Right atrium auricular region (tissue), 2 donors: ENCODE measurements around the gene ARHGEF12. TPM values are rescaled to one million over a fixed set of nuclear protein-coding genes. Genes with fewer than 3 reads are reported as not detected.
A peak's percentile ranks its signal among the peaks of the same experiment; 100 is the strongest.

Experiments
- DNase-seq: peaks from one replicate; pipeline ENCODE4 v3.0.0-alpha.2; 2019; ENCODE audit warnings: low spot score
- H3K27ac ChIP-seq, 2 donors: fragments of 200-600 bp; sonication (generic); 1 replicate in 1 of 2; 2 replicates in 1 of 2; pipeline ENCODE4 v1.5.1; 2016 to 2019
- H3K27me3 ChIP-seq, 2 donors: fragments of 200-600 bp; sonication (generic); one replicate each; pipeline versions ENCODE4 v1.5.1 to v1.6.0; 2017 to 2019
- H3K36me3 ChIP-seq: fragments of 200-600 bp; sonication (generic); one replicate; pipeline ENCODE4 v1.5.1; 2016
- H3K4me1 ChIP-seq, 2 donors: fragments of 200-600 bp; sonication (generic); one replicate each; pipeline versions ENCODE4 v1.5.1 to v1.6.0; 2017 to 2019
- H3K4me3 ChIP-seq, 2 donors: fragments of 200-600 bp; sonication (generic); 1 replicate in 1 of 2; 2 replicates in 1 of 2; pipeline ENCODE4 v1.5.1; 2017 to 2019; ENCODE audit warnings: mild to moderate bottlenecking in 1 of 2, moderate library complexity in 1 of 2
- H3K9me3 ChIP-seq, 2 donors: fragments of 200-600 bp; sonication (generic); one replicate each; pipeline ENCODE4 v1.5.1; 2019
- total RNA-seq, 2 donors: library from RNA; depleted of rRNA; stranded (reverse); fragments of >200 nt; gene quantifications; one replicate each; pipeline ENCODE4 v1.1.0, GENCODE V29; 2016
- TF ChIP-seq, protein P1 (sequence below), 2 donors: fragments of 200-600 bp; sonication (generic); IDR thresholded peaks; one replicate each; pipeline ENCODE4 v1.5.1; 2019; ENCODE audit warnings: antibody characterized with exemption in 2 of 2

Gene ARHGEF12
- total RNA-seq, 2 donors from 2014 or later = 84.0 to 87.2 TPM

DNA sequence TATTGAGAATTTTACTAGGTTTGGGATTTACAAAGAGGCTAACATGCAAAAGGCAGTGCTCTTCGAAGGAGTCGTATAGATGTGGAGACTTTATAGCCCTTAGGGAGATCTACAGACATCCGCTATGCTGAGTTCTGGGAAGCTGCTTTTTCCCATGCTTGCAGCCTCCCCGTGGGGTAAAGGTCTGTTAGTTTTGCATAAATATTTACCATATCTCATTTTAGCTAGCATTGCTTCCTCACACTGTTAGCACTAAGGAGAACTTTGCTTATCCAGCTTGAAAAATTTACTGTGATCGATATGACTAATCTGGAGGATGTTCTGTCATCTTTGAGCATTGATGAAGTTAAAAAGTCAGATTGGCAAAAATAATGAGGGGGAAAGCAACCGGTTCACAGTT lies 18.6 kb downstream of the ARHGEF12 start:
- peaks cover 0 to 29% of the 10 kb centered on the region in 2 donors for H3K4me1 ChIP-seq
- TF ChIP-seq, protein P1, sequence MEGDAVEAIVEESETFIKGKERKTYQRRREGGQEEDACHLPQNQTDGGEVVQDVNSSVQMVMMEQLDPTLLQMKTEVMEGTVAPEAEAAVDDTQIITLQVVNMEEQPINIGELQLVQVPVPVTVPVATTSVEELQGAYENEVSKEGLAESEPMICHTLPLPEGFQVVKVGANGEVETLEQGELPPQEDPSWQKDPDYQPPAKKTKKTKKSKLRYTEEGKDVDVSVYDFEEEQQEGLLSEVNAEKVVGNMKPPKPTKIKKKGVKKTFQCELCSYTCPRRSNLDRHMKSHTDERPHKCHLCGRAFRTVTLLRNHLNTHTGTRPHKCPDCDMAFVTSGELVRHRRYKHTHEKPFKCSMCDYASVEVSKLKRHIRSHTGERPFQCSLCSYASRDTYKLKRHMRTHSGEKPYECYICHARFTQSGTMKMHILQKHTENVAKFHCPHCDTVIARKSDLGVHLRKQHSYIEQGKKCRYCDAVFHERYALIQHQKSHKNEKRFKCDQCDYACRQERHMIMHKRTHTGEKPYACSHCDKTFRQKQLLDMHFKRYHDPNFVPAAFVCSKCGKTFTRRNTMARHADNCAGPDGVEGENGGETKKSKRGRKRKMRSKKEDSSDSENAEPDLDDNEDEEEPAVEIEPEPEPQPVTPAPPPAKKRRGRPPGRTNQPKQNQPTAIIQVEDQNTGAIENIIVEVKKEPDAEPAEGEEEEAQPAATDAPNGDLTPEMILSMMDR (IDR thresholded peaks at IDR 0.05) = no peak

DNA sequence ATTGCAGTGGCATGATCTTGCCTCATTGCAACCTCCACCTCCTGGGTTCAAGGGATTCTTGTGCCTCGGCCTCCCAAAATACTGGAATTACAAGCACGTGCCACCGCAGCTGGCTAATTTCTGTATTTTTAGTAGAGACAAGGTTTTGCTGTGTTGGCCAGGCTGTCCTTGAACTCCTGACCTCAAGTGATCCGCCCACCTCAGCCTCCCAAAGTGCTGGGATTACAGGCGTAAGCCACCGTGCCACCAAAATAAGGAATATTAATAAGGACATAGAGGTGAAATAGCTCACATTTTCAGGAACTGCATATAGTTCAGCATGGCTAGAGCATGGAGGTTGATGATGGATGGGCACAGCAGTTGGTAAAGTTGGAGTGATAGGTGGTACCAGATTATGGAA lies 21.4 kb downstream of the ARHGEF12 start:
- Histone ChIP-seq H3K27ac (no peak overlapping the region), H3K9me3 (no peaks in the 10 kb centered on the region), H3K4me3 (no peak overlapping the region), H3K4me1 (peaks cover 0 to 30% of the 10 kb centered on the region in 2 donors), H3K36me3 (no peaks in the 10 kb centered on the region), H3K27me3 (no peaks in the 10 kb centered on the region)
- TF ChIP-seq, protein P1 (IDR thresholded peaks at IDR 0.05) = no peak
- no peak for DNase-seq

More for the DNA sequence above, 18.6 kb downstream of the ARHGEF12 start:
- no peak for DNase-seq
- Histone ChIP-seq H3K27me3 (no peaks in the 10 kb centered on the region), H3K9me3 (no peaks in the 10 kb centered on the region), H3K27ac (no peak overlapping the region), H3K4me3 (no peak overlapping the region), H3K36me3 (no peaks in the 10 kb centered on the region)

DNA sequence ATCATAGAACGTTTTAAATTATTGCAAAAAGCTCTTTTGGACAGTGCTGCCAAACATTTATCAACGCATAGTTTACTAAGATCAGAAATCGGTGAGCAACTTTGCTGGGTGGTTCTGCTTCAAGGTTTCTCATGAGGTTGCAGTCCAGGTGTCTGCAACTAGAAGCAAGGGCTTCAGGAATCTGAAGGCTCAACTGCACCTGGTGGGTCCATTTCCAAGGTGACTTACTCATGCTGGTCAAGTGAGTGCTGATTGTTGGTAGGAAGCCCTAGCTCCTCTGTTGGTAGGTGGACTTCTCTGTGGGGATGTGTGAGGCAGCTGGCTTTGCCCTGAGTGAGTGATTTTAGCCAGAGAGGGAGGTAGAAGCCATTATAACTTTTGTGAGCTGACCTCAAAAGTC lies 22.5 kb downstream of the ARHGEF12 start:
- H3K9me3 ChIP-seq = no peaks in the 10 kb centered on the region
- H3K4me1 ChIP-seq = peaks cover 0 to 24% of the 10 kb centered on the region in 2 donors
- TF ChIP-seq, protein P1 (IDR thresholded peaks at IDR 0.05) = no peak
- no peaks in the 10 kb centered on the region for H3K27me3 ChIP-seq
- no peak overlapping the region for H3K27ac ChIP-seq
- DNase-seq = no peak
- H3K4me3 ChIP-seq = no peak overlapping the region
- no peaks in the 10 kb centered on the region for H3K36me3 ChIP-seq

DNA sequence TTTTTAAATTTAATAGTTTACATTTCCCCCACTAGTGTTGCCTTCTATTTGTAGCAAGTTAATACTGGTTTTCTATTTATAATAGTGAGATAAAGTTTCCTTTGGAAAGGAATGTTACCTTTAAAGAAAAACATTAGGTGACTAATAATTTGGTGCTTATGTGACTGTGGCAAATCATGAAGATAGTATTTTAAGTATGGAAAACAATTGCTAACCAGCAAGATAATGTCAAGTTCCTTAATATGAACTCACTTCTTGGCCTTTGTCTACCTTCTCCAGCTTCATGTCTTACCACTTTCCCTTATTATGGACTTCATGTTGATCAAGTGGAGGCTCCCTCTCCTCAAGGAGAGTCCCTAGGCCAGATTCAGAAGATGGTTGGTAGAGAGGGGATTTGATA lies 27.2 kb downstream of the ARHGEF12 start:
- no peaks in the 10 kb centered on the region for H3K36me3 ChIP-seq
- DNase-seq = no peak
- no peaks in the 10 kb centered on the region for H3K9me3 ChIP-seq
- no peak overlapping the region for H3K4me3 ChIP-seq
- peaks cover 0 to 30% of the 10 kb centered on the region in 2 donors for H3K4me1 ChIP-seq
- TF ChIP-seq, protein P1 (IDR thresholded peaks at IDR 0.05) = no peak
- H3K27ac ChIP-seq = peak overlapping the region in 1 of 2 donors; percentile 7
- no peaks in the 10 kb centered on the region for H3K27me3 ChIP-seq

DNA sequence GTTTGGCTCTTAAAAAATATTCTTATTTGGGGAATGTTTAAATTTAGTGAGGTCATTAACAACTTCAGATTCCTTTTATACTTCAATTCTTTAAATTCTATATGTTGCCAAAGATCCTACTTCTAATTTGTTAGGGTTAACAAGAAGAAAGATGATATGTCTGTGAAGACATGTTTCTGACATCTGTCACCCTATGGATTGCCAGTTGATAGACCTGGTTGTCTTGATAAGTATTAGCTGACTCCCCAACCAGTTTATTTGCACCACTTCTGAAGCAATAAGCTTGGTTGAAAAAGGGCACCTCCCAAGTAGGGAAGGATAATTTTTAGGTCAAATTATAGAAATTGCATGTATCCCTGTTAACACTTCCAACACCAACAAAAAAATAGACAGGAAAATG lies 29.3 kb downstream of the ARHGEF12 start:
- no peak overlapping the region for H3K4me3 ChIP-seq
- H3K36me3 ChIP-seq = no peaks in the 10 kb centered on the region
- no peak for DNase-seq
- TF ChIP-seq, protein P1 (IDR thresholded peaks at IDR 0.05) = no peak
- no peak overlapping the region for H3K27ac ChIP-seq
- H3K27me3 ChIP-seq = no peaks in the 10 kb centered on the region
- peaks cover 0 to 49% of the 10 kb centered on the region in 2 donors for H3K4me1 ChIP-seq
- no peaks in the 10 kb centered on the region for H3K9me3 ChIP-seq

DNA sequence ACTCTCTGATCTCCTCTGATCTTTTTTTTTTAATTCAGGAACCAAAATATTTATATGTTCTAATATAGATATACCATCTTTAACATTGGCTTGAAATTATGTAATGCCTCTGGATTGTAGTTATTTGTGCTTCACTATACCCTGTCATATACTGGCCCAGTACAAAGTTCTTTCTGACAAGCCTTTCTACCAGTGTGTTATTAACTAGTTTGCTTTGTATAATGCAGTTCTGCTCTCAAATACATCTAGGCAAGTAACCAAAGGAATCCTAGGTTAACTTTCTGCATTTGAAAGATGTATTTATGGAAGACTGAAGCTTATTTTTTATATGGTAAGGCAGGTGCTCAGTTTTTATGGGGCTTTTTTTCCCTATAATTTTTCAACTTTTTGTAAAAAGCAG lies 36.1 kb downstream of the ARHGEF12 start:
- peaks cover 0 to 60% of the 10 kb centered on the region in 2 donors for H3K4me1 ChIP-seq
- no peaks in the 10 kb centered on the region for H3K27me3 ChIP-seq
- H3K4me3 ChIP-seq = no peak overlapping the region
- H3K9me3 ChIP-seq = no peaks in the 10 kb centered on the region
- H3K27ac ChIP-seq = no peak overlapping the region
- TF ChIP-seq, protein P1 (IDR thresholded peaks at IDR 0.05) = no peak
- H3K36me3 ChIP-seq = no peaks in the 10 kb centered on the region
- no peak for DNase-seq
